PC-3 (cell line): ENCODE results near the gene TCF7. TPM values are rescaled to one million over a fixed set of nuclear protein-coding genes. Genes with fewer than 3 reads are reported as not detected.

Experiments used
- ATAC-seq: fragments of 200-7000 bp; cut with Tn5 transposase; 2 replicates; pipeline ENCODE4 v1.9.1; 2020; ENCODE audit warnings: mild to moderate bottlenecking, moderate library complexity
- BruUV-seq: library from RNA; stranded (reverse); fragments of 400-500 nt; replicated peaks from 2 replicates; lab custom pipeline; 2021; lab: Mats Ljungman, UMichigan
- CTCF ChIA-PET: fragments of 300-600 bp; sonication (Branson Sonifier 250); formaldehyde crosslinking; loops from one replicate; lab custom pipeline; 2022; ENCODE audit warnings: antibody characterized with exemption; lab: Charles Lee
- POLR2A ChIA-PET: fragments of 300-600 bp; sonication (Branson Sonifier 250); formaldehyde crosslinking; loops from one replicate; lab custom pipeline; 2022; ENCODE audit warnings: antibody characterized with exemption; ENCODE audit not compliant: unreplicated experiment; lab: Charles Lee
- DNase-seq: peaks from one replicate; pipeline ENCODE4 v3.0.0-alpha.2; 2015
- H2AFZ ChIP-seq: fragments of 300-600 bp; sonication (generic); 2 replicates; pipeline ENCODE4 v1.6.0; 2016; ENCODE audit warnings: antibody characterized with exemption, low read length
- H3F3A ChIP-seq: fragments of 300-600 bp; sonication (generic); one replicate; pipeline ENCODE4 v1.6.0; 2017; ENCODE audit warnings: antibody characterized with exemption, low read length, control low read depth, mild to moderate bottlenecking; ENCODE audit not compliant: unreplicated experiment
- H3K27ac ChIP-seq: fragments of 300-600 bp; sonication (generic); 2 replicates; pipeline ENCODE4 v1.5.1; 2016; ENCODE audit warnings: mild to moderate bottlenecking, low read length
- H3K27me3 ChIP-seq: fragments of 300-600 bp; sonication (generic); 2 replicates; pipeline ENCODE4 v1.6.1; 2016; ENCODE audit warnings: low read length, mixed read lengths
- H3K36me3 ChIP-seq: fragments of 300-600 bp; sonication (generic); 2 replicates; pipeline ENCODE4 v1.6.1; 2016; ENCODE audit warnings: low read depth, mixed run types, low read length, mixed read lengths
- H3K4me1 ChIP-seq: fragments of 300-600 bp; sonication (generic); 2 replicates; pipeline ENCODE4 v1.5.1; 2016; ENCODE audit warnings: low read length; ENCODE audit not compliant: insufficient read depth
- H3K4me2 ChIP-seq: fragments of 300-600 bp; sonication (generic); 2 replicates; pipeline ENCODE4 v1.6.0; 2016; ENCODE audit warnings: low read length
- H3K4me3 ChIP-seq: fragments of 300-600 bp; sonication (generic); 2 replicates; pipeline ENCODE4 v1.5.1; 2016; ENCODE audit warnings: mild to moderate bottlenecking, low read length, mixed read lengths
- H3K79me2 ChIP-seq: fragments of 300-600 bp; sonication (generic); 2 replicates; pipeline ENCODE4 v1.6.1; 2017; ENCODE audit warnings: low read length, mixed read lengths
- H3K9ac ChIP-seq: fragments of 300-600 bp; sonication (generic); 2 replicates; pipeline ENCODE4 v1.6.0; 2016; ENCODE audit warnings: mild to moderate bottlenecking, low read length
- H3K9me2 ChIP-seq: fragments of 300-600 bp; sonication (generic); replicated peaks from 2 replicates; pipeline ENCODE4 v1.6.1; 2016; ENCODE audit warnings: mixed run types, low read length, mixed read lengths
- H3K9me3 ChIP-seq: fragments of 300-600 bp; sonication (generic); 2 replicates; pipeline ENCODE4 v1.6.1; 2016; ENCODE audit warnings: low read length, mixed read lengths
- H4K20me1 ChIP-seq: fragments of 300-600 bp; sonication (generic); 2 replicates; pipeline ENCODE4 v1.6.1; 2016; ENCODE audit warnings: low read length, mixed read lengths
- CTCF ChIP-seq: fragments of 300-600 bp; sonication (generic); conservative IDR thresholded peaks from 2 replicates; pipeline ENCODE4 v1.5.1; 2017; ENCODE audit warnings: antibody characterized with exemption, low read depth, mild to moderate bottlenecking, low read length
- EZH2 ChIP-seq: fragments of 300-600 bp; sonication (generic); IDR thresholded peaks from one replicate; pipeline ENCODE4 v1.6.1; 2017; ENCODE audit warnings: antibody characterized with exemption, mild to moderate bottlenecking, low read length; ENCODE audit not compliant: unreplicated experiment
- EZH2phosphoT487 ChIP-seq: fragments of 300-600 bp; sonication (generic); IDR thresholded peaks from 2 replicates; pipeline ENCODE4 v1.6.1; 2018; ENCODE audit warnings: mild to moderate bottlenecking, antibody characterized with exemption, low read length, borderline replicate concordance
- intact Hi-C: fragments of 100-400 bp; cut with micrococcal nuclease; formaldehyde crosslinking; loops from 2 replicates; pipeline ENCODE4 v1.9.0; 2023
- total RNA-seq: library from RNA; depleted of rRNA; stranded (reverse); fragments of >200 nt; gene quantifications from 2 replicates; pipeline ENCODE4 v1.2.3, GENCODE V29; 2014

Gene TCF7
- total RNA-seq, 1 experiment from 2014 or later: 3.9 TPM

GRCh38 chr5:134099288-134099872 lies 15.1 kb upstream of the TCF7 start:
- BruUV-seq: no TSS peak
- Histone ChIP-seq H3K9me3 (no peaks in the 10 kb centered on the region), H3K27ac (no peak overlapping the region), H3K4me3 (no peak overlapping the region), H2AFZ (no peak overlapping the region), H3K9me2 (no peaks in the 10 kb centered on the region), H4K20me1 (no peaks in the 10 kb centered on the region), H3K27me3 (no peaks in the 10 kb centered on the region), H3K4me2 (no peak overlapping the region), H3K9ac (no peak overlapping the region), H3K4me1 (peaks cover 5% of the 10 kb centered on the region; the same call in 1 of the 2 replicates), H3K36me3 (no peaks in the 10 kb centered on the region), H3F3A (no peaks in the 10 kb centered on the region), H3K79me2 (no peaks in the 10 kb centered on the region)
- ChIA-PET CTCF (no interaction called here), POLR2A (no interaction called here)
- DNase-seq (no peak), ATAC-seq (no peak)
- TF ChIP-seq EZH2phosphoT487: no peak
- no peak for TF ChIP-seq CTCF
- TF ChIP-seq EZH2: no peak
- intact Hi-C loops: no loop called here

GRCh38 chr5:134099939-134100282 lies 14.6 kb upstream of the TCF7 start:
- H3K79me2 ChIP-seq: no peaks in the 10 kb centered on the region
- POLR2A ChIA-PET: no interaction called here
- no peak overlapping the region for H2AFZ ChIP-seq
- H4K20me1 ChIP-seq: no peaks in the 10 kb centered on the region
- no peak overlapping the region for H3K4me3 ChIP-seq
- peaks cover 5% of the 10 kb centered on the region; the same call in 1 of the 2 replicates for H3K4me1 ChIP-seq
- no peak overlapping the region for H3K4me2 ChIP-seq
- H3K9me3 ChIP-seq: no peaks in the 10 kb centered on the region
- H3K27me3 ChIP-seq: no peaks in the 10 kb centered on the region
- no peak overlapping the region for H3K9ac ChIP-seq
- no peak for DNase-seq
- no peak for TF ChIP-seq EZH2
- TF ChIP-seq EZH2phosphoT487: no peak
- no peak for TF ChIP-seq CTCF
- H3K9me2 ChIP-seq: no peaks in the 10 kb centered on the region
- no peaks in the 10 kb centered on the region for H3K36me3 ChIP-seq
- intact Hi-C loops: loop anchor here (5.0 kb wide), 1 partner anchor 63 kb away; no protein-coding TSS in a partner anchor
- CTCF ChIA-PET: interaction anchor here (1.2 kb wide), 1 partner anchor 61 kb away, joined by 6 read pairs; no protein-coding TSS in a partner anchor
- no peak overlapping the region for H3K27ac ChIP-seq
- no peaks in the 10 kb centered on the region for H3F3A ChIP-seq
- no TSS peak for BruUV-seq
- no peak for ATAC-seq
